ENCODE results near the gene MTFMT.
A peak's percentile ranks its signal among the peaks of the same experiment; 100 is the strongest.
"Not testable (repeated sequence)": the region's sequence is repeated elsewhere in the genome, so short reads cannot be mapped to it uniquely, and the experiment has no call there.

Gene MTFMT

DNA sequence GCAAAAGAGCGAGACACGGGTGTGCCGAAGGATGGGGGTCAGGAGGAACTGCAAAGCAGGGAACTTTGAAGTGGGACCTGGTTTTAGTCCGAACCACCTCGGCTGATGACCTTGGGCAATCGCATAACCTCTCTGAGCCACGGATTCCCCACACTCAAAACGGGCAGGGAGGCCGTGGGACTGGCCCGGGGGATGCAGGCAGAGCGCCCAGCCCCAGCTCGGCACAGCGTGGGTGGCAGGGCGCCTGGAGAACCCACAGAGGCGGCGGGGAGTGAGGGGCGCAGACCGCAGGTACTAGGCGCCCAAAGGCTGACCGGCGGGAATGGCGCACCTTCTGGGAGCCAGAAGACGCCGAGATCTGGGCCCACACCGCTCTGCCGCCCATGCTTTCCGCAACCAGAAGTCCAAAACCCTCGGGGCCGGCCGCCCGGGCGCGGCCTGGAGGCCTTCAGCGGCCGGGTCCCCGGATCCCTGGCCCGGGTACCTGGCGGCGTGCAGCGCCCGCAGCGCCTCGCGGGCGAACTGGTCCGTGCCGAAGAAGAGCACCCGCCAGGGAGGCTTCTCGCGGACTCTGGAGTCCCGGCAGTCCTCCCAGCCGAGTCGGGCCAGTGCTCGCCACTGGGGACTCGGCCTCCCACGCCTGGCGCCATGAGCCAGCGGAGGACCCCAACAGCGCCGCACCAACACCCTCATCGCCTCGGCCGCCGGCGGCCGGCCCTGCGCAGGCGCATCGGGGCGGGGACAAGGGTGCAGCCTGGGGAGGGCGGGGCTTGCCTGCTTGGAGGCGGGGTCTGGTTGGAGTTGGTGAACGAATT, at the start of gene MTFMT:
Gene MTFMT, minus strand, starts transcription at position 719 of the 815 bp plus-strand sequence. Its CDS starts 26 bp downstream, at position 693.
- DNase-seq = peak; percentile 58 to 91

DNA sequence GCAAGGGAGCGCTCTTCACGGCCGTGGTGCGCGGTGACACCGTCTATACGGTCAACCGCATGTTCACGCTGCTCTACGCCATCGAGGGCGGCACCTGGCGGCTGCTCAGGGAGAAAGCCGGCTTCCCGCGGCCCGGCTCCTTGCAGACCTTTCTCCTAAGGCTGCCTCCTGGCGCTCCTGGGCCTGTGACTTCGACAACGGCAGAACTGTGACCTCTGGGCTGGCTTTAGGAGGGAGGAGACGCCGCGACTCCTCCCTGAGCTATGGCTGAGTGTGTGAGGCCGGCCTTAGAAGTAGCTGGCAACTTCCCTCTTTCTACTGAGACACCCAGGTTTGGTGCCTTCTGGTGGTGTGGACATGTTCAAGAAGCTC, 48.5 kb upstream of the MTFMT start:
- peak in 1 of 2 experiments; percentile 47 for DNase-seq

DNA sequence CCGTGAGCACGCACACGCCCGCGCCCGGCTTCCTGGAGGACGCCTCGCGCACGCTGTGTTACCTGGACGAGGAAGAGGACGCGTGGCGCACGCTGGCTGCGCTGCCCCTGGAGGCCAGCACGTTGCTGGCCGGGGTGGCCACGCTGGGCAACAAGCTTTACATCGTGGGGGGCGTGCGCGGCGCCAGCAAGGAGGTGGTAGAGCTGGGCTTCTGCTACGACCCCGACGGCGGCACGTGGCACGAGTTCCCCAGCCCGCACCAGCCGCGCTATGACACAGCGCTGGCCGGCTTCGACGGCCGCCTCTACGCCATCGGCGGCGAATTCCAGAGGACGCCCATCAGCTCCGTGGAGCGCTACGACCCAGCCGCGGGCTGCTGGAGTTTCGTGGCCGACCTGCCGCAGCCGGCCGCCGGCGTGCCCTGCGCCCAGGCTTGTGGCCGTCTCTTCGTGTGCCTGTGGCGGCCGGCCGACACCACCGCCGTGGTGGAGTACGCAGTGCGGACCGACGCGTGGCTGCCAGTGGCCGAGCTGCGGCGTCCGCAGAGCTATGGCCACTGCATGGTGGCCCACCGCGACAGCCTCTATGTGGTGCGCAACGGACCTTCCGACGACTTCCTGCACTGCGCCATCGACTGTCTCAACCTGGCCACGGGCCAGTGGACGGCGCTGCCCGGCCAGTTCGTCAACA, 48.0 kb upstream of the MTFMT start:
- DNase-seq = no peak

DNA sequence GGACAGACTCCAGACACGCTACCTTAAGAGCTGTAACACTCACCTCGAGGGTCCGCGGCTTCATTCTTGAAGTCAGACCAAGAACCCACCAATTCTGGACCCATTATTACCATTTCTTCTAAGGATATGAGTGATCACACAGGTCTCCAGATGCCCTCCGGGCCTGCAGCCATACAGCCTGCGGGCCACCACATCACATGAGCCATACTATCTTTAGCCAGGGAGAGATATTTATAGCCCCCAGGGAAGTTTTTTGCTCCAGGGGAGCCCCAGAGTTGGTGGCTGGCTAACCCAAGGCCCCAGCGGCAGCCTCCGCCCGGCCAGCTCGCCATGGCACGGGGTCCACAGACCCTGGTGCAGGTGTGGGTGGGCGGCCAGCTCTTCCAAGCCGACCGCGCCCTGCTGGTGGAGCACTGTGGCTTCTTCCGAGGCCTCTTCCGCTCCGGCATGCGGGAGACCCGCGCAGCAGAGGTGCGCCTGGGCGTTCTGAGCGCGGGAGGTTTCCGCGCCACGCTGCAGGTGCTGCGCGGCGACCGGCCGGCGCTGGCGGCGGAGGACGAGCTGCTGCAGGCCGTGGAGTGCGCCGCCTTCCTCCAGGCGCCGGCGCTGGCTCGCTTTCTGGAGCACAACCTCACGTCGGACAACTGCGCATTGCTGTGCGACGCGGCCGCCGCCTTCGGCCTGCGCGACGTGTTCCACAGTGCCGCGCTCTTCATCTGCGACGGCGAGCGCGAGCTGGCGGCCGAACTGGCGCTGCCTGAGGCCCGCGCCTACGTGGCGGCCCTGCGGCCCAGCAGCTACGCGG, 47.2 kb upstream of the MTFMT start, which contains the start of gene KBTBD13:
Gene KBTBD13, plus strand, starts transcription at position 261 of the 805 bp plus-strand sequence. Its CDS starts 70 bp downstream, at position 331.
- no peak for DNase-seq

DNA sequence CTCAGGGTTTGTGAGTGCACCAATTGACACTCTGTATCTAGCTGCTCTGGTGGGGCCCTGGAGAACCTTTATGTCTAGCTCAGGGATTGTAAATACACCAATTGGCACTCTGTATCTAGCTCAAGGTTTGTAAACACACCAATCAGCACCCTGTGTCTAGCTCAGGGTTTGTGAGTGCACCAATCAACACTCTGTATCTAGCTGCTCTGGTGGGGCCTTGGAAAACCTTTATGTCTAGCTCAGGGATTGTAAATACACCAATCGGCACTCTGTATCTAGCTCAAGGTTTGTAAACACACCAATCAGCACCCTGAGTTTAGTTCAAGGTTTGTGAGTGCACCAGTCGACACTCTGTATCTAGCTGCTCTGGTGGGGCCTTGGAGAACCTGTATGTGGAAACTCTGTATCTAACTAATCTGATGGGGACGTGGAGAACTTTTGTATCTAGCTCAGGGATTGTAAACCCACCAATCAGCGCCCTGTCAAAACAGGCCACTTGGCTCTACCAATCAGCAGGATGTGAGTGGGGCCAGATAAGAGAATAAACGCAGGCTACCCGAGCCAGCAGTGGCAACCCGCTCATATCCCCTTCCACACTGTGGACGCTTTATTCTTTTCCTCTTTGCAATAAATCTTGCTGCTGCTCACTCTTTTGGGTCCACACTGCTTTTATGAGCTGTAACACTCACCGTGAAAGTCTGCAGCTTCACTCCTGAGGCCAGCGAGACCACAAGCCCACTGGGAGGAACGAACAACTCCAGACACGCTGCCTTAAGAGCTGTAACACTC, 46.4 kb upstream of the MTFMT start:
- DNase-seq = not testable (repeated sequence)

DNA sequence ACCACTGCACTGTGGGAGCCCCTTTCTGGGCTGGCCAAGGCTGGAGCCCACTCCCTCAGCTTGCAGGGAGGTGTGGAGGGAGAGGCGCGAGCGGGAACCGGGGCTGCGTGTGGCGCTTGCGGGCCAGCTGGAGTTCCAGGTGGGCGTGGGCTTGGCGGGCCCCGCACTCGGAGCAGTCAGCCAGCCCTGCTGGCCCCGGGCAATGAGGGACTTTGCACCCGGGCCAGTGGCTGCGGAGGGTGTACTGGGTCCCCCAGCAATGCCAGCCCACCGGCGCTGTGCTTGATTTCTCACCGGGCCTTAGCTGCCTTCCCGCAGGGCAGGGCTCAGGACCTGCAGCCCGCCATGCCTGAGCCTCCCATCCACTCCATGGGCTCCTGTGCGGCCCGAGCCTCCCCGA, 45.5 kb upstream of the MTFMT start:
- not testable (repeated sequence) for DNase-seq

DNA sequence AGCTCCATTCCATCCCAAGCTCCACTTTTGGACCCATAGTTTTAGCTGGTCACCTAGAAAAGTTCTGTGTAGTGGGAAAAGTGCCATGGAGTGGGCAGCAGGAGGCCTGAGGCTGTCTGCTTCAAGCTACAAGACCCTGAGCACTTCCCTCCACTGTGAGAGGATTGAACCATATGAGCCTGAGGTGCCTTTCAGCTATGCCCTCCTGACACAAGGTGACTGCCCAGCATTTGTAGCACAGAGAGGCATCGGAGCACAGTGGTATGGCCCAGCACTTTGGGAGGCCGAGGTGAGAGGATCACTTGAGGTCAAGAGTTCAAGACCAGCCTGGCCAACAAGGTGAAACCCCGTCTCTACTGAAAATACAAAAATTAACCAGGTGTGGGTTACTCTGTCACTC, 43.2 kb upstream of the MTFMT start:
- DNase-seq = no peak

DNA sequence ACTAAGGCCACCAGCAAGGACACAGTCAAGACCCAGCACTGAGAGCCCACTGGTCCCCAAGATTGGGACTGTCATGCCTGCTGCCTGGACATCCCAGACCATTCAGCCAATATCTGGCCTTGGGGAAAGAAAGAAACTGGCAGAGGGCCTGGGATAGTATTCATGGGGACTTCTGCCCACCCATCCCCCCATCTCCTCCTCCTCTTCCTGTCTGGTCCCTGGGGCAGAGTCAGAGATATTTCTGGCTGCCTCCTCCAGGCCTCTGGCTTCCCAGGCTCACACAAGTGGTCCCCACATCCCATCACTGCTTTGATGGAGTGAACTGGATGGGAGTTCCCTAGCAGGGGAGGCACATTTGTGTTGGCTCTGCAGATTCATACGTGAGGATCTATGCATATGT, 42.6 kb upstream of the MTFMT start:
- no peak for DNase-seq

DNA sequence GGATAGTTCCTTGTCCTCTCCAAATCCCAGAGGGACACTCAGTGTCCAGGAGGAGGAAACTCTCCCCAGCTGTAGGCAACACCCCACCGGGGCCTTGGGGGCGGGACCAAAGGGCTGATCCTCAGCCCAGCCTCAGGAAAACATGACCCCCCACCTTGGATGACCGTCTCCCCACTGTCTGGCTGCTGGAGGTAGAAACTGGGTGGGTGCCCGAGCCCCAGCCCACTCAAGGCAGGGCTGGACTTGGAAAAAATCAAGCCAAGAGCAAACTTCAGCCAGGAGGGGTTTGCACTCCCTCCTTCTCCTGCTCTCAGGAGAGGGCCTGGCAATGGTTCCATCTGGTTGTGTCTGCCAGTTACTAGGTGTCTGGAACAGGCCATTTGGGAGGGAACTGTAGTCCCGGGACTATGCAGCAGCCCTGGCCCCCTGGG, 42.0 kb upstream of the MTFMT start:
- DNase-seq = no peak

DNA sequence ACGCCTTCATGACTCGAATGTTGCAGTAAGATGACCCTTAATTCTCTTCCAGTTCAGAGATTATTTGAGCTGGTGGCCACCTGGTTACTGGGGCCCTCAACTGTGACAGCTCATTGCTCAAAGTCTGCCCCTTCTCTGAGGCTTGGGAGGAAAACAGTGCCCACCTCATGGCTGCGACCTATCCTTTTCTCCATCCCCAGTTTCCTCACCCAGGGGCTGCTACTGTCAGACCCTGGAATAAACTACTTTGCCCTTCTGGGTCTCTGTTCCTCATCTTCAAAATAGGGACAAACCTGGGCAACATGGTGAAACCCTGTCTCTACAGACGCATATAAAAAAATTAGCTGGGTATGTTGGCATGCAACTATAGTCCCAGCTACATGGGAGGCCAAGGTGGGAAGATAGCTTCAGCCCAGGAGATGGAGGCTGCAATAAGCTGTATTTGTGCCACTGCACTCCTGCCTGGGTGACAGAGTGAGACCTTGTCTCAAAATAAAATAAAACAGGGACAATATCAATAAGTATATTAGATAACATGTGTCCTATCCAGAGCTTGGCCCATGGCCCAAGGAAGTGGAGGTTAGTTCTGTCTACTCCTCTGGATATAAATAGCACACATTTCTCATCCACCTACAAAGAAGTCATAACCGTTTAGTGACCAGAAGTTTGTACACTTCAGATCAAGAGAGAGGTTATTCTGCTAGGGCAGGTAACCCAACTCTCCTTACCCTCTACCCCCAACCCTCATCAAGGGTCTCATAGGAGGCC, 40.5 kb upstream of the MTFMT start:
- no peak for DNase-seq

DNA sequence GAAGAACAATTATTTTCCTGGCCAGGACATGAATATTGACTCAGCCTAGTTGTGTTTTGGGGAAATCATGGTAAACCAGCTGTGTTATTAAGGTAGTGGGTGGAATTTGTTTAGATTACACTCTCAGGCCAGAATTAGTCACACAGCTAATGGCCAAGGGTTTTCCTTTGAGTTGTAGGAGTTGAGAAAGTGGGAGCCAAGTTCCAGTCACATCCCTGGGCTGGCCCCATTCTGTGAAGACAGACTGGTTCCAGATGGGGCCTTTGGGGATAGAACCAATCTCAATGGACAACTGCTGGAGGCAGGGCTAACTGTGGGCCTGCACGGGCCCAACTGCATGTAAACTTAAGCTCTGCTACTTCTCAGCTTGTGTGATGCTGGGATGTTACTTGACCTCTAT, 39.7 kb upstream of the MTFMT start:
- DNase-seq = no peak

DNA sequence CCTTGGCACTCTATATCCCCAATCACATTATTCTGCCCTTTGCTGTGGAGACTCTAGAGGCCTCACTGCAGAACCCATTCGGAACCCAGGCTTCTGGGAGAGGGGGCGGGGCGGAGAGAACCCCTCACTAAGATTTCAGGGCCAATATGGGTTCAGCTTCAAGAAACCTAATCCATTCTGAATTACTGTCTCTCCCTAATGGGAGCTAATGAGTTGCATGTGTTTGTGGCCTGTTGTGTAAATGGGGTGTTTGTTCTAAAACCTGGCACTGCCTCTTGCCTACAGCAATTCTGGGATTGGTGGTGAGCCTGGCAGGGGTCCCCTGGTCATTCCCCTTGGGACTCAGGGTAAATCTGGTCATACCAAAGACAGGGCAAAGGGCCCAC, 39.0 kb upstream of the MTFMT start:
- no peak for DNase-seq

DNA sequence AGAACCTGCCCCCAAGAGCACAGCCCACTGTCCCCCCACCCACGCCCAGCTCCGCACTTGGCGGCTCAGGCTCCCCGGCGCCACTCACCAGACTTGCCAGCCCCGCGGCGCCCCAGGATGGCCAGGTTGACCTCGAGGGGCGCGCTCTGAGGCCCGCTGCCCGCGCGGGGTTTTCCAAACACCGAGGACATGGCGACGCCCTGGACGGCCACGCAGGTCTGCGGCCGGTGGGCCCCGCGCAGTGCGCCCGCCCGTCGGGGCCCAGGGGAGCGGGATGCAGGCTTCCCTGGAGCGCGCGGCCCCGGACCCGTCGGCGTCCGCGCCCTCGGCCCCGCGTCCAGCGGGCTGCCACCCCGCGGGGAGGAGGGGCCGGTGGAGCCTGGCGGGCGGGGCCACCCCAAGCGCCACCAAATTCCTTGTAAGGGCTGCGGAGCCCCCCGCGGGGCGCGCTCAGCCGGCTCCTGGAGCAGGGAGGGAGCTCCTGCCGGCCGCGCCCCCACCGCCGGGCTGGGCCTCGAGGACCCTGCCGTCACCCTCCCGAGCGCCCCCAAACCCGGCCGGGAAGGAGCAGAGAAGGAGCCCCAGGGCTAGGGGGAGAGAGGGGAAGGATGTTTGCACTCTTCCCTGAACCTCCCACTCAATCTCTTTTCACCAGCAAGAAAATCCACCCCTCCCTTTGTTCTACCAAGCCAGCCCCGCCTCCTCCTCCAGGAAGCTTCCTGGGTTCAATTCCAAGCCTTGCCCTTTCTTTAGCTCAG, 38.4 kb upstream of the MTFMT start, which contains the start of gene RASL12:
Gene RASL12, minus strand, starts transcription at position 347 of the 758 bp plus-strand sequence. Its CDS starts 156 bp downstream, at position 191.
- no peak for DNase-seq

DNA sequence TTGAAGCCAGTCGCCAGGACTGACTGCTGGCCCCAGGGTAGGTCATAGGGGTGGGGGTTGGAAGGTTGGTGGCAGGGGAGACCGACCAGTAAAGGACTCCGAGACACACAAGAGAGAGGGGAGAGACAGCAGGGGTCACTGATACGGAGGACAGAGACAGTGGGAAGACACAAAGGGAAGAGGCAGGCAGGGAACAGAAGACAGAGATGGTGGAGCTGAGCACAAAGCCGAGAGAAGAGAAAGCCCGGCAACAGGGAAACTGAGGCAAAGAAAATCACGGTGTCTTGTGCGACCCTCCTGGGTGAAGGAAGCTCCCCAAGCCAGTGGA, 37.8 kb upstream of the MTFMT start:
- DNase-seq = no peak

DNA sequence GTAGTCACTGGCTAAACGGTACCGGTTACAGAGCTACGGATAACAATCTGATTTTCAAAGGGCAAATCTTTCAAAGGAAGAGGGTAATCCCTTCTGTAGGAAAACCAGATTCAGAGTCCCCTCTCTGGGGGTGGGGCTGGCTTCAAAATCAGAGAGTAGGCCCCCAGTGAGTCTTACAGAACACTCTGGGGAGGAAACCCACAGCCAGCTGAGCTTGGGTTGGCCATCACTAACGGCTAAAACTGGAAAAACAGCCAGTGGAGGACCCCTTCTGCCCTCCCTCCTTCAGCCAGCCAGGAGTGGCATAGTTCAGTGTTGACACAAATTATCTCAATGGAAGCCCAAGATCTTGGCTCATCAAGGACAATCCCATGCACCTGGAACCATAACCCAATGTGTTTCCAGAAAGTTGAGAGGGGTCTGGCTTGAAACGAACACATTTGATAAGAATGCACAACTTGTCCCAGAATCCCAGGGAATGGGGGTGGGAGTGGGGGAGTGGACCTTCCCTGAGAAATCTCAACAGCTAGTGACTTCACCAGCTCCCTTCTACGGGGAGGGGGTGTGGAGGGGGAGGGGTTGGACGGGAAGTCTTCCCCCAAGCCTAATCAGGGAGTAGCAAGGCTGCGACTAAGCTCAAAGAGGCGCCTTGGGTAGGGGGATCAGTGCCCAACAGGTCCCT, 37.3 kb upstream of the MTFMT start:
- DNase-seq = no peak

DNA sequence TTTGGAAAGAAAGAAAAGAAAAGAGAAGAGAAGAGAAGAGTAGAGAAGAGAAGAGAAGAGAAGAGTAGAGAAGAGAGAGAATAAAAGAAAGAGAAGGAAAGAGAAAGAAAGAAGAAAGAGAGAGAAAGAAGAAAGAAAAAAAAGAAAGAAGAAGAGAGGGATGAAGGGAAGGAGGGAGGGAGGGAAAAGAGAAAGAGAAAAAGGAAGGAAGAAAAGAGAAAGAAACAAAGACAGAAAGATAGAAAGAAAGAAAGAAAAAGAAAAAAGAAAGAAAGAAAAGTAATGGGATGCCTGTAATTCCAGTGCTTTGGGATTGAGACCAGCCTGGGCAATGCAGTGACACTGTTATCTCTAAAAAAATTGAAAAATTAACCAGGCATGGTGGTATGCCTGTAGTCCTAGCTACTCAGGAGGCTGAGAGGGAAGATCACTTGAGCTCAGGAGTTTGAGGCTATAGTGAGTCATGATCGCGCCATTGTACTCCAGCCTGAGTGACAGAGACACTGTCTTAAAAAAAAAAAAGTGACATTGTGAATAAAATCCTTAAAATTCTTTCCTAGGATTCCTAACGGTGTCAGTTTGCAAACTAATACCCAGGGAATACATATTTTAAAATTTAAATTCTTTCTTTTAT, 36.7 kb upstream of the MTFMT start:
- DNase-seq = no peak

DNA sequence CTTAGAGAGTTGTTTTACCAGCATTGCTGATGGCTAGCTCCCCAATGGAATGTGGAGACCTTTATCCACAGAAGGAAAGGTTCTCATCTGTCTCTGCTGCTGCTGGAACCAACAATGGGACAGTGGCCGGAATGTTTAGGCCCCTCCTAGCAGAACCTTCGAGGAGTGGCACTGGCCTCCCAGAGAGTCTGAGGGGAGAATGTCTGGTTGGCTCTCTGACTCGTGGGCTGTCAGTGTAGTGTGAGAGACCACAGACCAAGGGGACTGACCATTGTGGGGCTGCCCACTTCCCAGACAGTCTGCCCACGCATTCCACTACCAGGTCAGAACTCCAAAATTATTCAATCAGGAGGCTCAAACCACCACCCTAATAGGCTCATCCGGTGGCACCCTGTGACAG, 33.3 kb upstream of the MTFMT start:
- DNase-seq = no peak

DNA sequence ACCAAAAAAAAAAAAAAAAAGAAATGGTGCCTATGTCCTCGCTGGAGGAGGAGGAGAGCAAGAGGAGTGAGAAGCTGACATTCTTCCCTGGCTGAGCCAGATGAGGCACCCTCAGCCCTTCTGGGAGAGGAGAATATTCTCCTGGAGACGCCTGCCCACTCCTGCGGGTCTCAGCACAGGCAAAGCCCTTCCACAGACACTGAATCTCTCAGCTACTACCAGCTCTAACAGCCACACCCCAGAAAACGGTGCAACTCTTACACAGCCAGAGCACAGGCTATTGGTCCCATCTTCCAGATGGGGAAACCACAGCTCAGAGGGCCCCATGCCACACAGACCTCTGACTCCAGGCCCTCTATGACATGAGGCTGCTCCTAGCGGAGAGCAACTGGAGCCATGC, 32.6 kb upstream of the MTFMT start:
- no peak for DNase-seq

DNA sequence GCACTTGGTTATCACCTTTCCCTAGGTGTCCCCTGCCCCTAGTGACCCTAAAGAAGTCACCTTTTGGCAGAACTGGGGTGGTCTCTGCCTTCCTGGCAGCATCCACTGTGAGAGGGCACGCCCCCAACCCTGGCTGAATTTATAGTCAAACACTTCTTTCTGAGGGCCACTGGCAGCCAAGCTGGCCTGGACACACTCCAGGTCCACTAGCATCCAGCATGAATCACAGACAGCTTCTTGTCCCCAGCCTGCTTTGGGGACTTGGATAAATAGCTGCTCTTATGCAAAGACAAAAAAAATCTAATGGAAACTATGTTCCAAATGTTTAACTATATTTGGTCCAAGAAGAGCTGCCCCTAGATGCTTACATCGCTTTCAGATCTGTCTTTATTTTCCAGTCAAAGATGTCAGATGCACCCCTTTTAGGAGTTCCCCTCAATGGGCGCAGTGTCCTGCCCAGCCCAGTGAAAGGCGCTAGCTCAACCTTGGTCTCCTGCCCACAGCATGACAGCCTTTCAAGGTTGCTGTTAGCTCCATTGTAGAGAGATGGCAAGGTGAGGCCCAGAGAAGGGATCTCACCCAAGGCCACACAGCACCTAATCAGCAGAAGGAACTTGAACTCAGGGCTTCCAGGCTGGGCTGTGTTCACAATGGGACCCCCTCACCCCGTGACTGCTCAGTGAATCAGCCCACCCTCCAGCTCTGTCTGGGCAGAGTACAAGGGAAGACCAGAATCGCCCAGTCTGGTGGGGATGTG, 31.4 kb upstream of the MTFMT start:
- DNase-seq = no peak
